ENCODE data around the gene FHIT. TPM values are rescaled to one million over a fixed set of nuclear protein-coding genes. Genes with fewer than 3 reads are reported as not detected.

FHIT gene
- total and polyA plus RNA-seq, 2 donors from 2014 or later, result 20.2 to 61.2 TPM

GRCh38 chr3:60810881-60811280, 440.4 kb downstream of the FHIT start:
- Histone ChIP-seq H3K4me3 (ENCODE audit: low read length in 3 of 3) (no peak overlapping the region), H3K27ac (ENCODE audit: low read depth in 2 of 2, low read length in 2 of 2) (no peak overlapping the region), H3K4me1 (ENCODE audit: control insufficient read depth in 2 of 3, insufficient read depth in 2 of 3, low read depth in 1 of 3, low read length in 3 of 3) (peaks cover 0 to 5% (median 0%) of the 10 kb centered on the region in 3 donors), H3K36me3 (ENCODE audit: control insufficient read depth in 2 of 3, insufficient read depth in 3 of 3, low read length in 3 of 3) (no peaks in the 10 kb centered on the region), H3K9ac (ENCODE audit: low read length in 3 of 3) (no peak overlapping the region), H3K9me3 (ENCODE audit: control insufficient read depth in 2 of 3, insufficient read depth in 1 of 3, low read length in 3 of 3) (no peaks in the 10 kb centered on the region), H3K27me3 (ENCODE audit: control insufficient read depth, insufficient read depth, low read length) (no peaks in the 10 kb centered on the region)
- no peak for TF ChIP-seq CTCF (IDR thresholded peaks at IDR 0.05; ENCODE audit: borderline replicate concordance, extremely low read depth, insufficient read depth)
- DNase-seq (no peak), FAIRE-seq (no peak)
- intact Hi-C loops (cut with DNase I), result no loop called here

- Histone ChIP-seq H3K4me3 (ENCODE audit: low read length in 3 of 3) (no peak overlapping the region), H3K4me1 (ENCODE audit: control insufficient read depth in 2 of 3, insufficient read depth in 2 of 3, low read depth in 1 of 3, low read length in 3 of 3) (peaks cover 0 to 5% (median 0%) of the 10 kb centered on the region in 3 donors), H3K36me3 (ENCODE audit: control insufficient read depth in 2 of 3, insufficient read depth in 3 of 3, low read length in 3 of 3) (no peaks in the 10 kb centered on the region), H3K27me3 (ENCODE audit: control insufficient read depth, insufficient read depth, low read length) (no peaks in the 10 kb centered on the region), H3K9me3 (ENCODE audit: control insufficient read depth in 2 of 3, insufficient read depth in 1 of 3, low read length in 3 of 3) (no peaks in the 10 kb centered on the region), H3K27ac (ENCODE audit: low read depth in 2 of 2, low read length in 2 of 2) (no peak overlapping the region), H3K9ac (ENCODE audit: low read length in 3 of 3) (no peak overlapping the region)
- no peak for FAIRE-seq
- peak in 1 of 5 donors; percentile 6 for DNase-seq
- no peak for TF ChIP-seq CTCF (IDR thresholded peaks at IDR 0.05; ENCODE audit: borderline replicate concordance, extremely low read depth, insufficient read depth)
- intact Hi-C loops (cut with DNase I), result no loop called here
These were observed 441.2 kb downstream of the FHIT start for GRCh38 chr3:60809857-60810610.

- no peak for TF ChIP-seq CTCF (IDR thresholded peaks at IDR 0.05; ENCODE audit: borderline replicate concordance, extremely low read depth, insufficient read depth)
- no peaks in the 10 kb centered on the region for H3K27me3 ChIP-seq (ENCODE audit: control insufficient read depth, insufficient read depth, low read length)
- H3K4me1 ChIP-seq (ENCODE audit: control insufficient read depth in 2 of 3, insufficient read depth in 2 of 3, low read depth in 1 of 3, low read length in 3 of 3), result peaks cover 0 to 5% (median 0%) of the 10 kb centered on the region in 3 donors
- FAIRE-seq (no peak), DNase-seq (no peak)
- no peaks in the 10 kb centered on the region for H3K36me3 ChIP-seq (ENCODE audit: control insufficient read depth in 2 of 3, insufficient read depth in 3 of 3, low read length in 3 of 3)
- H3K9me3 ChIP-seq (ENCODE audit: control insufficient read depth in 2 of 3, insufficient read depth in 1 of 3, low read length in 3 of 3), result no peaks in the 10 kb centered on the region
- no peak overlapping the region for H3K4me3 ChIP-seq (ENCODE audit: low read length in 3 of 3)
- no peak overlapping the region for H3K9ac ChIP-seq (ENCODE audit: low read length in 3 of 3)
- intact Hi-C loops (cut with DNase I), result no loop called here
- H3K27ac ChIP-seq (ENCODE audit: low read depth in 2 of 2, low read length in 2 of 2), result no peak overlapping the region
These were observed 447.8 kb downstream of the FHIT start for GRCh38 chr3:60803216-60804173.

All from kidney (tissue), 14 donors.